ENCODE results near the gene ERC2. TPM values are rescaled to one million over a fixed set of nuclear protein-coding genes. Genes with fewer than 3 reads are reported as not detected.

The ERC2 gene
- total and polyA plus RNA-seq, 7 donors: 0.52 to 5.7 (median 1.2) TPM; not detected in 2

DNA sequence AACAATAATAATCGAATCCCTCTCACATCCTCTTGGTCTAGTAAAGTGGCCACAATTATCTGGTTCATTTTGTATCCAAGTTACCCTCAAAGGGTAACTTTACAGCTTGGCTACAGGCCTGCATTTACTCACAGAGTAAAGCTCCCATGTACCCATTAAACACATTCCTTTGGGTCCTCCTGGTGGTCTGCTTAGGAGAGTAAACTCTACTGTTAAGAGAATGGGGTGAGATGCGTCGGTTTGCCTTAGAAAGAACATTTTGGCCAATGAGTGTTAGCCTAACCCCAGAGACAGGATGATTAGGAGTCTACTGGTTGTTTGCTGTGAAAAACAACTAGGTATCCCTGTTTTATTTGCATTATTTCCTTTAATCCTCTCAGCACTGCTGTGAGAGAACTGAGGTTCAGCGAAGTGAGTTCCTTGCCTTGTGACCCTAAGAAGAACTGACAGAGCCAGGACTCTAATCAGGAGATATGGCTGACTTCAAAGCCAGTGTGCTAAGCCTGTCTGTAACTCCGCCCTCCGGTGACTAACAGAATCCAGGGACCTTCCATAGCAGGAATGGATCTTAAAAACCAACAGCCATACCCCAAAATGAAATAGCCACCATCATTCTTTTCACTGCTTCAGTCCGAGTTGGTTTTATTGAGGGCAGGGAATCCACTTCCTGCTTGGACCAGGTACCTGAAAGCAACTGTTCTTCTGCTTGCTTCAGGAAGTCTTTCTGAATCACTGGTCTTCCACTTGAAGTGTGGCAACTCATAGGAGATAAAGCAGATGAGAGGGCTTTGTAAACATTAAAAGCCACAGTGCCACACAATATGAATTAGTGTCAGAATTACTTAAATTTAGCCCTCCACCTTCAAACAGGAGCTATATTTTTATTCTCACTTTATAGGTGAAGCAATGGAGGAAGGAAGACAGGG, 663.8 kb downstream of the ERC2 start:
- Histone ChIP-seq H3K27ac (no peak overlapping the region), H3K36me3 (no peaks in the 10 kb centered on the region), H3K27me3 (no peaks in the 10 kb centered on the region), H3K4me3 (no peak overlapping the region), H3K9me3 (no peaks in the 10 kb centered on the region), H3K4me1 (no peaks in the 10 kb centered on the region)
- no peak for DNase-seq
- WGBS, 2 donors: 79 to 81% methylated on average over 7 of the region's 7 CpGs
- intact Hi-C loops (cut with DNase I): no loop called here
- TF ChIP-seq, protein P1, sequence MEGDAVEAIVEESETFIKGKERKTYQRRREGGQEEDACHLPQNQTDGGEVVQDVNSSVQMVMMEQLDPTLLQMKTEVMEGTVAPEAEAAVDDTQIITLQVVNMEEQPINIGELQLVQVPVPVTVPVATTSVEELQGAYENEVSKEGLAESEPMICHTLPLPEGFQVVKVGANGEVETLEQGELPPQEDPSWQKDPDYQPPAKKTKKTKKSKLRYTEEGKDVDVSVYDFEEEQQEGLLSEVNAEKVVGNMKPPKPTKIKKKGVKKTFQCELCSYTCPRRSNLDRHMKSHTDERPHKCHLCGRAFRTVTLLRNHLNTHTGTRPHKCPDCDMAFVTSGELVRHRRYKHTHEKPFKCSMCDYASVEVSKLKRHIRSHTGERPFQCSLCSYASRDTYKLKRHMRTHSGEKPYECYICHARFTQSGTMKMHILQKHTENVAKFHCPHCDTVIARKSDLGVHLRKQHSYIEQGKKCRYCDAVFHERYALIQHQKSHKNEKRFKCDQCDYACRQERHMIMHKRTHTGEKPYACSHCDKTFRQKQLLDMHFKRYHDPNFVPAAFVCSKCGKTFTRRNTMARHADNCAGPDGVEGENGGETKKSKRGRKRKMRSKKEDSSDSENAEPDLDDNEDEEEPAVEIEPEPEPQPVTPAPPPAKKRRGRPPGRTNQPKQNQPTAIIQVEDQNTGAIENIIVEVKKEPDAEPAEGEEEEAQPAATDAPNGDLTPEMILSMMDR (IDR thresholded peaks at IDR 0.05): no peak
- no peak for TF ChIP-seq POLR2AphosphoS5 (IDR thresholded peaks at IDR 0.05)
- no peak for TF ChIP-seq POLR2A (IDR thresholded peaks at IDR 0.05)
- TF ChIP-seq EP300 (IDR thresholded peaks at IDR 0.05): no peak

DNA sequence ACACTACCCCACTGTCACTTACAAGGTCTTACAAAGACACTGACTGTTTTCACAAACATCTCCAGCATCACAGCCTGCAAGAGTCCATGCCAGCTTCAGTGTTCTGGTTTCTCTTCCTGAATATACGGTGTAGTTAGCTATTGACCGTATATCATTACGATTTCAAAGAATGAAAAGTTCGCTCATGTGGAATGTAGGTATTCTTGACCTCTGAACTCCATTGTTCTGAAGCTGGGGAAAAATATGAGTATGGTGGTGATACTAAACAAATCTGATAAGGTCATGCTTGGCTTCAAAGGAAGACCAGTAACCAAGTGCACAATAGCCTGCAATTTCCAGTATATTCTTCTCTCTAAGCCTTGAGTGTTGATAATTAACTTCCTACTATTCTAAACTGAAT, 665.5 kb downstream of the ERC2 start:
- DNase-seq: no peak
- Histone ChIP-seq H3K27ac (no peak overlapping the region), H3K4me3 (no peak overlapping the region), H3K27me3 (no peaks in the 10 kb centered on the region), H3K9me3 (no peaks in the 10 kb centered on the region), H3K36me3 (no peaks in the 10 kb centered on the region), H3K4me1 (no peaks in the 10 kb centered on the region)
- 87 to 92% methylated on average over 4 of the region's 4 CpGs for WGBS, 2 donors
- intact Hi-C loops (cut with DNase I): no loop called here
- TF ChIP-seq EP300 (IDR thresholded peaks at IDR 0.05) (no peak), POLR2AphosphoS5 (IDR thresholded peaks at IDR 0.05) (no peak), POLR2A (IDR thresholded peaks at IDR 0.05) (no peak)
- TF ChIP-seq, protein P1 (IDR thresholded peaks at IDR 0.05): no peak

DNA sequence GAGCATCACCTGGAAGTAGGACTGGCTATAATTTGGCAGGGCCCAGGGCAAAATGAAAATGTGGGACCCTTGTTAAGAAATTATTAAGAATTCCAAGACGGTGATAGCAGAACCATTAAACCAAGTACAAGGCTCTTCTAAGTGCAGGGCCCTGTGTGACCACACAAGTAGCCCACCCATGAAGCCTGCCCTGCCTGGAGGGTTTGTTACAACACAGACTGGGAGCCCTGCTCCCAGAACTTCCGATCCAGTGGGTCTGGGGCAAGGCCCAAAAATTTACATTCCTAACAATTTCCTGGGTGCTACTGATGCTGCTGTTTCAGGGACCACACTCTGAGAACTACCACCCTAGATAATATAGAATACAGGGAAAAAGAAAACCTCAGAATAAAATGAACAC, 666.6 kb downstream of the ERC2 start:
- intact Hi-C loops (cut with DNase I): no loop called here
- no peak for DNase-seq
- H3K4me3 ChIP-seq: no peak overlapping the region
- no peaks in the 10 kb centered on the region for H3K27me3 ChIP-seq
- TF ChIP-seq POLR2AphosphoS5 (IDR thresholded peaks at IDR 0.05) (no peak), EP300 (IDR thresholded peaks at IDR 0.05) (no peak), POLR2A (IDR thresholded peaks at IDR 0.05) (no peak)
- TF ChIP-seq, protein P1 (IDR thresholded peaks at IDR 0.05): no peak
- H3K36me3 ChIP-seq: no peaks in the 10 kb centered on the region
- H3K9me3 ChIP-seq: no peaks in the 10 kb centered on the region
- H3K27ac ChIP-seq: no peak overlapping the region
- no peaks in the 10 kb centered on the region for H3K4me1 ChIP-seq
- WGBS, 2 donors: 83% methylated on average over 2 of the region's 2 CpGs

DNA sequence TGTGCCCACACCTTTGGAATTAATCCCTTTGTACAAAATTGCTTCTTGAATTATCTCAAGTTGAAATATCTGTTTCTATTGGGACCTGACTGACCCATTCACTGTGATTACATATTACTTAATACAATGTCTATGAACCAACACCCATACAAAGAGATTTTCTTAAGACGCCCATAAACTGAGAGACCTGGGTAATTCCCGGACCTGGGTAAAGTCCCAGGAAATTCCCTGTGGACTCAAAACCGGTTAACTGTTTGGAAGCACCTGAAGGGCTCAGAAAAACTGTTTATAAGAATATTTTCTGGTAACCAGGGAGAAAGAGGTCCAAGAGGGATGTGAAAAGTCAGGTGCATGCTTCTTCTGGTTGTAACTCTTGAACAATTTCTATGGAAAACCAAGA, 667.2 kb downstream of the ERC2 start:
- Histone ChIP-seq H3K27me3 (no peaks in the 10 kb centered on the region), H3K9me3 (no peaks in the 10 kb centered on the region), H3K36me3 (no peaks in the 10 kb centered on the region), H3K4me1 (no peaks in the 10 kb centered on the region), H3K27ac (no peak overlapping the region), H3K4me3 (no peak overlapping the region)
- WGBS, 2 donors: 35 to 61% methylated on average over 3 of the region's 3 CpGs
- intact Hi-C loops (cut with DNase I): no loop called here
- DNase-seq: no peak
- no peak for TF ChIP-seq EP300 (IDR thresholded peaks at IDR 0.05)
- TF ChIP-seq, protein P1 (IDR thresholded peaks at IDR 0.05): no peak
- no peak for TF ChIP-seq POLR2A (IDR thresholded peaks at IDR 0.05)
- TF ChIP-seq POLR2AphosphoS5 (IDR thresholded peaks at IDR 0.05): no peak
